Hepatocyte (in vitro differentiated cells): ENCODE measurements around the gene EXOC1.

ENCODE experiments used
- EZH2 ChIP-seq: fragments of 200-600 bp; sonication (generic); IDR thresholded peaks from 2 replicates; pipeline ENCODE4 v1.6.1; 2016; ENCODE audit warnings: antibody characterized with exemption, mild to moderate bottlenecking, borderline replicate concordance
- EZH2phosphoT487 ChIP-seq: fragments of 200-600 bp; sonication (generic); IDR thresholded peaks from one replicate; pipeline ENCODE4 v1.6.1; 2018; ENCODE audit warnings: antibody characterized with exemption, mild to moderate bottlenecking, low read depth, moderate library complexity; ENCODE audit not compliant: unreplicated experiment, severe bottlenecking
- TF ChIP-seq, protein P1 (sequence below): fragments of 200-600 bp; sonication (generic); IDR thresholded peaks from 2 replicates; pipeline ENCODE4 v1.5.1; 2016; ENCODE audit warnings: antibody characterized with exemption, mild to moderate bottlenecking; ENCODE audit not compliant: poor library complexity

DNA sequence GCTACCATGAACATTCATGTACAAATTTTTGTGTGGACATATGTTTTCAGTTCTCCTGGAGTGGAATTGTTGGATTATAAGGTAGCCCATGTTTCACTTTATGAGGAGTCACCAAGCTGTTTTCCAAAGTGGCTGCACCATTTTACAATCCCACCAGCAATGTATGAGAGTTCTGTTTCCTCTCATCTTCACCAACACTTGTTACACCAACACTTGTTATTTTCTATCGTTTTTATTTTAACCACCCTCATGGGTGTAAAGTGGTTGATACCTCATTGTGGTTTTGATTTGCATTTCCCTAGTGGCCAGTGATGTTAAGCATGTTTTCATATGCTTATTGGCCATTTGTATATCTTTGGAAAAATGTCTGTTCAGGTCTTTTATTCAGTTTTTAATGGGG, 4.1 kb downstream of the EXOC1 start:
- TF ChIP-seq, protein P1, sequence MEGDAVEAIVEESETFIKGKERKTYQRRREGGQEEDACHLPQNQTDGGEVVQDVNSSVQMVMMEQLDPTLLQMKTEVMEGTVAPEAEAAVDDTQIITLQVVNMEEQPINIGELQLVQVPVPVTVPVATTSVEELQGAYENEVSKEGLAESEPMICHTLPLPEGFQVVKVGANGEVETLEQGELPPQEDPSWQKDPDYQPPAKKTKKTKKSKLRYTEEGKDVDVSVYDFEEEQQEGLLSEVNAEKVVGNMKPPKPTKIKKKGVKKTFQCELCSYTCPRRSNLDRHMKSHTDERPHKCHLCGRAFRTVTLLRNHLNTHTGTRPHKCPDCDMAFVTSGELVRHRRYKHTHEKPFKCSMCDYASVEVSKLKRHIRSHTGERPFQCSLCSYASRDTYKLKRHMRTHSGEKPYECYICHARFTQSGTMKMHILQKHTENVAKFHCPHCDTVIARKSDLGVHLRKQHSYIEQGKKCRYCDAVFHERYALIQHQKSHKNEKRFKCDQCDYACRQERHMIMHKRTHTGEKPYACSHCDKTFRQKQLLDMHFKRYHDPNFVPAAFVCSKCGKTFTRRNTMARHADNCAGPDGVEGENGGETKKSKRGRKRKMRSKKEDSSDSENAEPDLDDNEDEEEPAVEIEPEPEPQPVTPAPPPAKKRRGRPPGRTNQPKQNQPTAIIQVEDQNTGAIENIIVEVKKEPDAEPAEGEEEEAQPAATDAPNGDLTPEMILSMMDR = no peak
- TF ChIP-seq EZH2phosphoT487 (no peak), EZH2 (no peak)
